GM12872 (cell line): ENCODE data around the gene CEL.

Experiments
- TF ChIP-seq, protein P1 (sequence below): IDR thresholded peaks from 3 replicates; pipeline ENCODE4 v1.5.1; 2011; ENCODE audit warnings: low read depth, mild to moderate bottlenecking, low read length, moderate library complexity; ENCODE audit not compliant: insufficient read depth

Gene CEL

GRCh38 chr9:133066181-133066983 is 4.6 kb downstream of the CEL start:
- TF ChIP-seq, protein P1, sequence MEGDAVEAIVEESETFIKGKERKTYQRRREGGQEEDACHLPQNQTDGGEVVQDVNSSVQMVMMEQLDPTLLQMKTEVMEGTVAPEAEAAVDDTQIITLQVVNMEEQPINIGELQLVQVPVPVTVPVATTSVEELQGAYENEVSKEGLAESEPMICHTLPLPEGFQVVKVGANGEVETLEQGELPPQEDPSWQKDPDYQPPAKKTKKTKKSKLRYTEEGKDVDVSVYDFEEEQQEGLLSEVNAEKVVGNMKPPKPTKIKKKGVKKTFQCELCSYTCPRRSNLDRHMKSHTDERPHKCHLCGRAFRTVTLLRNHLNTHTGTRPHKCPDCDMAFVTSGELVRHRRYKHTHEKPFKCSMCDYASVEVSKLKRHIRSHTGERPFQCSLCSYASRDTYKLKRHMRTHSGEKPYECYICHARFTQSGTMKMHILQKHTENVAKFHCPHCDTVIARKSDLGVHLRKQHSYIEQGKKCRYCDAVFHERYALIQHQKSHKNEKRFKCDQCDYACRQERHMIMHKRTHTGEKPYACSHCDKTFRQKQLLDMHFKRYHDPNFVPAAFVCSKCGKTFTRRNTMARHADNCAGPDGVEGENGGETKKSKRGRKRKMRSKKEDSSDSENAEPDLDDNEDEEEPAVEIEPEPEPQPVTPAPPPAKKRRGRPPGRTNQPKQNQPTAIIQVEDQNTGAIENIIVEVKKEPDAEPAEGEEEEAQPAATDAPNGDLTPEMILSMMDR: no peak

DNA sequence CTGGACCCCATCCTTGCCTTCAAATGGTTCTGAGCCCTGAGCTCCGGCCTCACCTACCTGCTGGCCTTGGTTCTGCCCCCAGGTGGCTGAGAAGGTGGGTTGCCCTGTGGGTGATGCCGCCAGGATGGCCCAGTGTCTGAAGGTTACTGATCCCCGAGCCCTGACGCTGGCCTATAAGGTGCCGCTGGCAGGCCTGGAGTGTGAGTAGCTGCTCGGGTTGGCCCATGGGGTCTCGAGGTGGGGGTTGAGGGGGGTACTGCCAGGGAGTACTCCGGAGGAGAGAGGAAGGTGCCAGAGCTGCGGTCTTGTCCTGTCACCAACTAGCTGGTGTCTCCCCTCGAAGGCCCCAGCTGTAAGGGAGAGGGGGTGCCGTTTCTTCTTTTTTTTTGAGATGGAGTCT is 5.2 kb downstream of the CEL start:
- TF ChIP-seq, protein P1: no peak

DNA sequence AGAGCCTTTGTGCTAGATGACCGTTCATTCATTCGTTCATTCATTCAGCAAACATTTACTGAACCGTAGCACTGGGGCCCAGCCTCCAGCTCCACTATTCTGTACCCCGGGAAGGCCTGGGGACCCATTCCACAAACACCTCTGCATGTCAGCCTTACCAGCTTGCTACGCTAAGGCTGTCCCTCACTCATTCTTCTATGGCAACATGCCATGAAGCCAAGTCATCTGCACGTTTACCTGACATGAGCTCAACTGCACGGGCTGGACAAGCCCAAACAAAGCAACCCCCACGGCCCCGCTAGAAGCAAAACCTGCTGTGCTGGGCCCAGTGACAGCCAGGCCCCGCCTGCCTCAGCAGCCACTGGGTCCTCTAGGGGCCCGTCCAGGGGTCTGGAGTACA is 6.0 kb downstream of the CEL start:
- TF ChIP-seq, protein P1: no peak

DNA sequence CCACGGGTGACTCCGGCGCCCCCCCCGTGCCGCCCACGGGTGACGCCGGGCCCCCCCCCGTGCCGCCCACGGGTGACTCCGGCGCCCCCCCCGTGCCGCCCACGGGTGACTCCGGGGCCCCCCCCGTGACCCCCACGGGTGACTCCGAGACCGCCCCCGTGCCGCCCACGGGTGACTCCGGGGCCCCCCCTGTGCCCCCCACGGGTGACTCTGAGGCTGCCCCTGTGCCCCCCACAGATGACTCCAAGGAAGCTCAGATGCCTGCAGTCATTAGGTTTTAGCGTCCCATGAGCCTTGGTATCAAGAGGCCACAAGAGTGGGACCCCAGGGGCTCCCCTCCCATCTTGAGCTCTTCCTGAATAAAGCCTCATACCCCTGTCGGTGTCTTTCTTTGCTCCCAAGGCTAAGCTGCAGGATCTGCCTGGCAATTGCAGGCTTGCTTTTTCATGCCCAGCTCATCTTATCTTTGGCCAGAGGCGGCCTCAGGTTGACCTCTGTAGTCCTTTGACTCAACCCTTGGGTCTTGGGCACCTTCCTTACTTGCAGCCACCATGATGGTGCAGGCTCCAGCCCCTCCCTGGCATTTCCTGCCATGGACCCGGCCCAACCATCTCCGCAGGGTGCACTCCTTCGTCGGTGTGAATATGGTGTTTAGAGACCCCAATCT is 9.8 kb downstream of the CEL start:
- TF ChIP-seq, protein P1: no peak

DNA sequence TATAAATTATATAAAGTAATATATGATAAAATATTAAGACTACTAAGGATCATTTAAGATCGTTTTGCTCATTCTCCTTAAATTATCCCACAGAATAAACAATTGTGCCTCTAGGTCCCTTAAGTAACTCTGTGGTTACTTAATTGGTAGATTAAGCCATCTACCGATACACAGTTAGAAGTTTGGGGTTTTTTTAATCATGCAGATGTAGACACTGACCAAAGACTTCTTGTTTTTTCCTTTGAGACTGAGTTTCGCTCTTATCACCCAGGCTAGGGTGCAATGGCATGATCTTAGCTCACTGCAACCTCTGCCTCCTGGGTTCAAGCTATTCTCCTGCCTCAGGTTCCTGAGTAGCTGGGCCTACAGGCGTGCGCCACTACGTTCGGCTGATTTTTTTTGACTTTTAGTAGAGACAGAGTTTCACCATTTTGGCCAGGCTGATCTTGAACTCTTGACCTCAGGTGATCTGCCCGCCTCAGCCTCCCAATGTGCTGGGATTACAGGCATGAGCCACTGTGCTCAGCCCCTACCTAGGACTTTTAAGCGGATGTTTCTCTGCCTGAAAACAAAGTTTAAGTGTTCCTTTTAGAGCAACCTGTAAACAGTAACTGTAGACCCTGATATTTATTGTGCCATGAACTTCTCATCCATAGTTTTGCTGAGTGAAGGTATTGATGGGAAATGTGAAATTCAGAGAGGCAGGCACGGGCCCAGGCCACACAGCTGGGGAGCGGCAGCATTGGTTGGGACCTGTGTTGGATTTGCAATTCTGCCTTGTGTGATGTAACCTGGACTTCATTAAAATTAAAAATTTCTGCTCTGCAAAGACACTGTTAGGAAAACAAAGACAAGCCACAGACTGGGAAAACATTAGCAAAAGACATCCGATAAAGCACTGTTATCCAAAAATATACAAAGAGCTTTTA is 11.6 kb downstream of the CEL start:
- TF ChIP-seq, protein P1: no peak

DNA sequence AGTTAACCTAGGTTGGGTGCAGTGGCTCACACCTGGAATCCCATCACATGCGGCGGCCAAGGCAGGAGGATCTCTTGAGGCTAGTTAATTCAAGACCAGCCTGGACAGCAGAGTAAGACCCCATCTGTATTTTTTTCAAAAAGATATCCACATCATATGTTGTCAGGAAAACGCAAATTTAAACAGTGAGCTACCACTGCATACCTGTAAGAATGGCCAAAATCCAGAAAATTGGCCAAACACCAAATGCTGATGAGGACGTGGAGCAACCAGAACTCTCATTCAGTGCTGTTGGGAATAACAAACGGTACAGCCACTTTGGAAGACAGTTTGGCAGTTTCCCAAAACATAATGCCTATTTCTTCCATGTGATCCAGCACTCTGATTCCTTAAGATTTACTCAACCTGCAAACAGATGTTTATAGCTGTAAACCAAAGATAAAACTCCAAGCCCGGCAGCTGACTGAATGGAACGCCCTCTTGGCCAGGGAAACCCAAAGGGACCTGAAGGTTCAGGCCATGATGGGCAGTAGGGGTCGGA is 12.4 kb downstream of the CEL start:
- TF ChIP-seq, protein P1: no peak
